Lower leg skin (tissue), 4 donors: ENCODE data around the gene PAX5. TPM values are rescaled to one million over a fixed set of nuclear protein-coding genes. Genes with fewer than 3 reads are reported as not detected.

Source experiments
- DNase-seq, 2 donors: peaks; one replicate each; pipeline ENCODE4 v3.0.0-alpha.2; 2019; ENCODE audit warnings: low spot score in 2 of 2
- H3K4me3 ChIP-seq: fragments of 200-600 bp; sonication (generic); 2 replicates; pipeline ENCODE4 v1.5.1; 2017; ENCODE audit warnings: mild to moderate bottlenecking, low read depth; ENCODE audit not compliant: poor library complexity, severe bottlenecking
- POLR2A ChIP-seq, 2 donors: fragments of 450-650 bp; IDR thresholded peaks; one replicate each; pipeline ENCODE4 v1.6.1; 2016 to 2017; ENCODE audit warnings: antibody characterized with exemption in 2 of 2, mild to moderate bottlenecking in 1 of 2, moderate library complexity in 1 of 2
- WGBS, 2 donors: methylation state at CpG; one replicate each; pipeline ENCODE4 v1.1.5; 2018; 5-methylcytosine and 5-hydroxymethylcytosine counted together
- intact Hi-C: fragments of 100-400 bp; cut with DNase I; formaldehyde crosslinking; loops from one replicate; pipeline ENCODE4 v1.15.0; 2023; ENCODE audit warnings: low total_unique reads
- total RNA-seq, 4 donors: library from RNA; depleted of rRNA; stranded (reverse); fragments of >200 nt; gene quantifications; one replicate each; pipeline ENCODE4 v1.1.0, GENCODE V29; 2016
- TF ChIP-seq, protein P1 (sequence below), 3 donors: fragments of 450-650 bp; IDR thresholded peaks; one replicate each; pipeline ENCODE4 v1.5.1; 2016; ENCODE audit warnings: antibody characterized with exemption in 3 of 3, mild to moderate bottlenecking in 3 of 3, moderate library complexity in 2 of 3

PAX5 gene
- total RNA-seq, 4 donors from 2014 or later = 0.02 to 0.08 (median 0.03) TPM; not detected in 1

DNA sequence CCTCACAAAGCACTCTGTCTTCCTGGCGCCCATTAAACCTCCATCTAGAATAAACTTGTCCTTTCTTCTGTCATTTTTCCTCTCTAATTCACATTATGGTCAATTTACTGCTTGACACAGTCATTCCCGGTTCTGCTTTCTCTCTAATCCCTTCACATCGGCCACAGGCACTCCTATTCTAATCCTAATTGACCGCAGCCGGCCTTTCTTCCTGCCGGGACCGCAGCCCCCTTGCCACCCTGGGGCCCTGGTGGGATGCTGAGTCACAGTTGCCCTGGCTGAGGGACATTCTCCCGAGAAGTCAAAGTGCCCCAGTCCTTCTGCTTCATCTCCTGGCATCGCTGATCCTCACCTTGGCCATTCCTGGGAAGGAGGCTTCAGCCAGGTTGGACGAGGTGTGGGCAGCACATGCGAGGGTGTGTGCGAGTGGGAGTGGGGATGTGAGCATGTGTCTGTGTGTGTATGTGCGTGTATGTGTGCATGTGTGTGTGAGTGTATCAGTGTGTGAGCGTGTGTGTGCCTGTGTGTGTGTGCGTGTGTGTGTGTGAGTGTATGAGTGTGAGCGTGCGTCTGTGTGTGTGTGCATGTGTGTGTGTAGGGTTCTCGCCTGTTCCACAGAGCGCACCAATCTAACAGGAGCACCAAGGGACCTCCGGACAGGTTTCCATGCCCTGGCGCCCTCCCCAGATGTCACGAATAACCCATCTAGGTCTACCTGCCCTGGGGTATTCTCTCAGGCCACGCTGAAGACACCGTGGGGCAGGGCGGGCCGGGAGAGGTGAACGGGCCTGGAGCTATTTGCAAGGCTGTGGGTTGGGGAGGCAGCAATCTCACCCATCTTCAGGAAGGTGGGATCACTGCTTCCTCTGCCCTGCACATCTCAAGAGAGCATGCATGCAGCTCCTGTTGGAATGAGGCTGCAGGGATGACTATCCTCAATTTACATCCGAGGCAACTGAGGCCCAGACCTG is 191.2 kb downstream of the PAX5 start:
- 79% methylated on average over 27 to 28 of the region's 28 CpGs for WGBS, 2 donors
- intact Hi-C loops = no loop called here
- no peak for TF ChIP-seq POLR2A (IDR thresholded peaks at IDR 0.05)
- TF ChIP-seq, protein P1, sequence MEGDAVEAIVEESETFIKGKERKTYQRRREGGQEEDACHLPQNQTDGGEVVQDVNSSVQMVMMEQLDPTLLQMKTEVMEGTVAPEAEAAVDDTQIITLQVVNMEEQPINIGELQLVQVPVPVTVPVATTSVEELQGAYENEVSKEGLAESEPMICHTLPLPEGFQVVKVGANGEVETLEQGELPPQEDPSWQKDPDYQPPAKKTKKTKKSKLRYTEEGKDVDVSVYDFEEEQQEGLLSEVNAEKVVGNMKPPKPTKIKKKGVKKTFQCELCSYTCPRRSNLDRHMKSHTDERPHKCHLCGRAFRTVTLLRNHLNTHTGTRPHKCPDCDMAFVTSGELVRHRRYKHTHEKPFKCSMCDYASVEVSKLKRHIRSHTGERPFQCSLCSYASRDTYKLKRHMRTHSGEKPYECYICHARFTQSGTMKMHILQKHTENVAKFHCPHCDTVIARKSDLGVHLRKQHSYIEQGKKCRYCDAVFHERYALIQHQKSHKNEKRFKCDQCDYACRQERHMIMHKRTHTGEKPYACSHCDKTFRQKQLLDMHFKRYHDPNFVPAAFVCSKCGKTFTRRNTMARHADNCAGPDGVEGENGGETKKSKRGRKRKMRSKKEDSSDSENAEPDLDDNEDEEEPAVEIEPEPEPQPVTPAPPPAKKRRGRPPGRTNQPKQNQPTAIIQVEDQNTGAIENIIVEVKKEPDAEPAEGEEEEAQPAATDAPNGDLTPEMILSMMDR (IDR thresholded peaks at IDR 0.05) = no peak
- no peak overlapping the region for H3K4me3 ChIP-seq
- DNase-seq = no peak

DNA sequence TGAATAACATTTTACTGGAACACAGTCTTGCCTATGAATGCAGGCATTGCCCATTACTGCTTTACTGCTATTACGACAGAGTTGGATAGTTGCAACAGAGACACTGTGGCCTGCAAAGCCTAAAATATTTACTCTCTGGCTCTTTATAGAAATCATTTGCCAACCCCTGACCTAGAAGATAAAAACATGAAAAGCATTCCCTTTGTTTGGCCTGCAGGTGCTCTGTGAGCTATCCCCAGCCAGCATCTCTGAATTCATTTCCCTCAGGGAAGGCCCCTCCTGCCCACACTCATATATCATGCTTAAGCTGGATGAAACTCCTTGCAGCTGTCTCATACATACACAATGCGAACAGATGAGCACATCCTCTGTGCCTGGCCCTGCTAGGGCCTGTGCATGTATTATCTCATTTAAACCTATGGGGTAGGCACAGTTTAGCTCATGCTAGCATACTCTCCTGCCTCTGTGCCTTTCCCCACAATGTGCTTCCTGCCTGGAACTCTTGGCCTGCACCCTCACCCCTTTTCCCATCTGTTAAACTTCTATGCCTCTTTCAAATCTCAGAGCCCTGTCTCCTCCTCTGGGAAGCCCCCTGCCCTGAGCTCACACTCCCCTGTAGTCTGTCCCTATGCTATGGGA is 193.1 kb downstream of the PAX5 start:
- intact Hi-C loops = no loop called here

GRCh38 chr9:36839131-36839885 is 194.8 kb downstream of the PAX5 start:
- intact Hi-C loops = no loop called here
- no peak overlapping the region for H3K4me3 ChIP-seq
- 80 to 86% methylated on average over 15 of the region's 15 CpGs for WGBS, 2 donors
- no peak for DNase-seq
- no peak for TF ChIP-seq POLR2A (IDR thresholded peaks at IDR 0.05)
- TF ChIP-seq, protein P1 (IDR thresholded peaks at IDR 0.05) = no peak

More for the DNA sequence above, 193.1 kb downstream of the PAX5 start:
- no peak overlapping the region for H3K4me3 ChIP-seq
- 58 to 77% methylated on average over 2 of the region's 2 CpGs for WGBS, 2 donors
- DNase-seq = no peak
- TF ChIP-seq, protein P1 (IDR thresholded peaks at IDR 0.05) = no peak
- no peak for TF ChIP-seq POLR2A (IDR thresholded peaks at IDR 0.05)

DNA sequence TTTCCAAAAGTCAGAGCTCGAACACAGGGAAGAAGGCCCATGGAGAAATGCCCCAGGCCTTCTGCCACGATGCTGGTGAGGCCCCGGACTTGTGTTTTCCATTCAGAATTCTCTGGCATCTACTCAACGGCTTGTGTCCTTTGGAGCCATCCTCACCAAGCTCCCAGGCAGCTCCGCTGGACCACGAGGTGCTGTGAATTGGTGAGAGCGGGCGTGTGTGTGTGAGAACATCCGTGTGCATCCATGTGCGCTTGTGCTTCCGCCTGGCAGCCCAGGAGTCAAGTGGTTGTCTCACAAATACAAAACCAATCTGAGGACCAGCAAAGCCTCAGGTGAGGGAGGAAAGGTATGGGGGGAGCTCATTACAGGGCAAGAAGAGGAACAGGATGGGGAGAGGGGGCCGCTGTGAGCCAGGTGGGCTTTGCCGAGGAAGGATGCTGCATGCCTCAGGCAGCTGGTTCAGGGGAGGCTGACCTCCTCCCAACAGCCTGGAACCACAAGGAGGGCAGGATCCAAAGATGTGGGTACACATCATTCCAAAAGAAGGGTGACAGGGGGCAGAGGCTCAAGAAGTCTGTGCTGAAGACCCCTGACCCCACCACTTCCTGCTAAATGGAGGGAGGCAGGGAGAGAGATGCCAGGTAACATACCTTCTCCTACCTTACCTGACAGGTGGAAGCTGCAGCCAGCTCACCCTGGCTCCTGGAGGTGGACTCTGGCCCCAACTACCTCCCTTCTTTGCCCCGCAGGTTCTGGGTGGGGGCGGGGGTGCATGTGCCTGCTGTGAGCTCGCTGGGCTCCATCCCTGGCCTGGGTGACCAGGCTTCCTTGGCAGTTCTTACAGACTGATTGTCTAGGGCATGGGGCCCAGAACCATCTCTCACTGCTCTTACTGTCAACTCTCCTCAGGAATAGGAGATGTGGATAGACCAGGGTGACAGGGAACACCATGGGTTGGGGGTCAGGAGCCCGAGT is 196.3 kb downstream of the PAX5 start:
- no peak for DNase-seq
- intact Hi-C loops = no loop called here
- 76 to 80% methylated on average over 17 of the region's 17 CpGs for WGBS, 2 donors
- TF ChIP-seq, protein P1 (IDR thresholded peaks at IDR 0.05) = no peak
- no peak for TF ChIP-seq POLR2A (IDR thresholded peaks at IDR 0.05)
- H3K4me3 ChIP-seq = no peak overlapping the region

- intact Hi-C loops = no loop called here
- no peak for DNase-seq
- no peak overlapping the region for H3K4me3 ChIP-seq
- no peak for TF ChIP-seq POLR2A (IDR thresholded peaks at IDR 0.05)
- 89 to 98% methylated on average over 6 of the region's 7 CpGs for WGBS, 2 donors
Observed at GRCh38 chr9:36836486-36836885, 197.6 kb downstream of the PAX5 start.
